BLaER1 treated with 17β-estradiol and CSF1 and Interleukin-3, amounts not matched to agents 10 nM and 100 nM (cell line): ENCODE results near the gene TPM1.

Source experiments
- H3K27ac ChIP-seq, 11 experiments: shearing (Covaris generic); formaldehyde crosslinking; 2 replicates each; pipeline ENCODE4 v1.8.1; 2022
- H3K27me3 ChIP-seq, 11 experiments: shearing (Covaris generic); formaldehyde crosslinking; 2 replicates each; pipeline ENCODE4 v1.8.1; 2022
- H3K36me3 ChIP-seq, 11 experiments: shearing (Covaris generic); formaldehyde crosslinking; 2 replicates each; pipeline ENCODE4 v1.8.1; 2022
- H3K4me1 ChIP-seq, 10 experiments: shearing (Covaris generic); formaldehyde crosslinking; 2 replicates each; pipeline ENCODE4 v1.8.1; 2022
- H3K4me2 ChIP-seq, 11 experiments: shearing (Covaris generic); formaldehyde crosslinking; 2 replicates each; pipeline ENCODE4 v1.8.1; 2022
- H3K4me3 ChIP-seq, 10 experiments: shearing (Covaris generic); formaldehyde crosslinking; 2 replicates each; pipeline ENCODE4 v1.8.1; 2022
- H3K9ac ChIP-seq, 11 experiments: shearing (Covaris generic); formaldehyde crosslinking; 2 replicates each; pipeline ENCODE4 v1.8.1; 2022
- H3K9me3 ChIP-seq, 11 experiments: shearing (Covaris generic); formaldehyde crosslinking; replicated peaks in 1 of 11; 2 replicates each; pipeline ENCODE4 v1.8.1; 2022
- H4K20me1 ChIP-seq, 11 experiments: shearing (Covaris generic); formaldehyde crosslinking; 2 replicates each; pipeline ENCODE4 v1.8.1; 2022
- Cebpa-rat ChIP-seq, 11 experiments: shearing (Covaris generic); IDR thresholded peaks; 2 replicates each; pipeline ENCODE4 v1.8.1; 2022

TPM1 gene

DNA sequence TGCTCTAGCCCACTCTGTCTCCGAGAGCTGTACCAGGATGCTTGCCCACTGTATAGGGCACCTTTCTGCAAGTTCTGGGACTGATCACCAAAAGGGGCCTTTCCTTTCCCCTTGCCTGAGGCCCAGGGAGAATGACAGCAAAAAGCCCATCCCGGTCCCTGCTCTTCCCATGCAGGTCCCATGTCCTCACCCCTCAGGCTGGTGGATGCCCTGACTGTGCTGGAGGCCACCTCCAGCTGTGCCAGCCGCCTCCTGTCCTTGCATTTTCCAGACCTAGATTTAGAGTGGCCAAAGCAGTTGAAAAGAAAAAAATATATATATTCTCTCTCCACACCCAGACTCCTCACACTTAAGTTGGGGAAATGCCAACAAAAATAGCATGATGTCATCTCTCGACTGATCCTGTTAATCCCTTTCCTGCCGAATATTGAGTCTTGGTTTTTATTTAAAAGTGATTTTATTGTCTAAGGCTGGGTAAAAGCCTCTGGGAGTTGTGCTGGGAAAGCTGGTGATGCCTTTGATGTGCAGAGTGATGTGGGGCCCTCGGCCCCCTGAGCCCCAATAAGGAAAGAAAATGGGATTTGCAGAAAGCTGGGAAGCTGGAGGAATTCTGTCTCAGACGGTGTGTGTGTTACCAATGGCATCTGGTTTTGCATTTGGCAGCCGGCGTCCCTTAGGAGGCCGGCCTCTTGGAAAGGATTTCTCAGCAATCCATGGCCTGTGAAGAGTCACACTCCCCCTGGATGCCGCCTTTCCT is 29.3 kb upstream of the TPM1 start:
- no peak for TF ChIP-seq Cebpa-rat (IDR thresholded peaks at IDR 0.05)
- Histone ChIP-seq H3K36me3 (no peaks in the 10 kb centered on the region), H3K27ac (no peak overlapping the region), H3K4me3 (no peak overlapping the region), H3K9me3 (no peaks in the 10 kb centered on the region), H3K4me1 (peaks cover 0 to 22% (median 0%) of the 10 kb centered on the region in 10 experiments; a peak in 7 of 20 replicates), H3K4me2 (no peak overlapping the region), H4K20me1 (no peaks in the 10 kb centered on the region), H3K27me3 (no peaks in the 10 kb centered on the region), H3K9ac (no peak overlapping the region)

DNA sequence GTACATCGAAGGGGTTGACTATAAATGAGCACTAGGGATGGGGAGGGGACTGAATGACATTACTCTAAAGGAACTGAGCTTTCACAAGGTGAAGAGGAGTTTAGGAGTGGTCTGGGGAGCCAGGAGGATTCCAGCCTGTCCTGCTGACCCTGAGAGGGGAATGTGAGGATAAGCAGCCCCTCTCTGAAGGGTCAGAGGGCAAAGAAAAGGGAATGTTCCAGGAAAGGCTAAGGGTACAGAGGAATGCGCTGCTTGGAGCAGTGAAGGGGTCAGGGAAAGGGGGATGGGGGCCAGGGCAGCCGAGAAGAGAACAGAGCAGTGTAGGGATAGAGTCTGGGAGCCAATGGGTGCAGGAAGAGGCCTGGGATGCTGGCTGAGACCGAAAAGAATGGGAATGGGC is 28.0 kb upstream of the TPM1 start:
- H3K4me1 ChIP-seq, result peaks cover 0 to 27% (median 4%) of the 10 kb centered on the region in 10 experiments; a peak in 9 of 20 replicates

DNA sequence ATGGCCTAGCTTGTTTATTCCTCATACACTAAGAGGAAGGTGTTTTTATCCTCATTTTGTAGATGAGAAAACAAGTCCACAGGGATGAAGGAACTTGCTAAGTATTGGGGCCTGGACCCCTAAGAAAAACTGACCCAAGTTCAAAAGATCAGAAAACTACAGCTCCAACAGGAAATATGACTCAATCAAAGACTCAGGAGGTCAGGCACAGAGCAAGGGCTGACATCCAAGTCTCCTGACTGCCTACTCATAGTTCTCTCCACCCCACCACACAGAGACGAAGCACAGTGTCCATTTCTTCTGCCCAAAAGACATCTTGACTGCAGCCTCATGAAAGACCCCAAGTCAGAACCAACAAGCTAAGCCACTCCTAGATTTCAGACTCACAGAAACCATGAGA is 26.9 kb upstream of the TPM1 start:
- H3K9me3 ChIP-seq, result no peaks in the 10 kb centered on the region
- no peak overlapping the region for H3K9ac ChIP-seq
- H3K4me1 ChIP-seq, result peaks cover 0 to 27% (median 4%) of the 10 kb centered on the region in 10 experiments; a peak in 9 of 20 replicates
- TF ChIP-seq Cebpa-rat (IDR thresholded peaks at IDR 0.05), result no peak
- H3K4me2 ChIP-seq, result peak overlapping the region in 4 of 11 experiments; percentile 14 to 65 (median 50); a peak in 7 of 22 replicates
- no peaks in the 10 kb centered on the region for H3K36me3 ChIP-seq
- peak overlapping the region in 2 of 11 experiments; percentile 6 to 9; a peak in 2 of 22 replicates for H3K27ac ChIP-seq
- no peak overlapping the region for H3K4me3 ChIP-seq
- H4K20me1 ChIP-seq, result no peaks in the 10 kb centered on the region
- H3K27me3 ChIP-seq, result no peaks in the 10 kb centered on the region

More for the DNA sequence above, 28.0 kb upstream of the TPM1 start:
- peak overlapping the region in 2 of 11 experiments; percentile 59 to 65; a peak in 1 of 22 replicates for H3K4me2 ChIP-seq
- H3K4me3 ChIP-seq, result no peak overlapping the region
- no peaks in the 10 kb centered on the region for H3K36me3 ChIP-seq
- H4K20me1 ChIP-seq, result no peaks in the 10 kb centered on the region
- no peak overlapping the region for H3K9ac ChIP-seq
- H3K9me3 ChIP-seq, result no peaks in the 10 kb centered on the region
- no peak for TF ChIP-seq Cebpa-rat (IDR thresholded peaks at IDR 0.05)
- H3K27me3 ChIP-seq, result no peaks in the 10 kb centered on the region
- no peak overlapping the region; a peak in 1 of 22 replicates for H3K27ac ChIP-seq

DNA sequence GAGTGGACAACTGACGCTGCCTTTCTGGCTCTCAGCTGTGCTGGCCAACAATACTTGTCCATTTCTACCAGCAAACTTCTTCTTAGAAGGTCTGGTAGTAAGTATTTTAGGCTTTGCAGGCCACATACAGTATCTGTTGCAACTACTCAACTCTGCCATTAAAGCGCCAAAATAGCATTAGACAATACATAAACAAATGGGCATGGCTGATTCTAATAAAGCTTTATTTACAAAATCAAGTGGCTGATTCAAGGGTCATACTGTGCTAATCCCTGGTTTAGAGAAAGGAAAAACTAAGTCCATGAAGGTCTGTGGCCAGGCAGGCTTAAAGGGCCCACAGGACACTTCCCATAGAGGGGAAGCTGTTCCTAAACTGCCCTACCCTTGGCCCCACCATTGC is 26.3 kb upstream of the TPM1 start:
- Histone ChIP-seq H3K4me2 (peak overlapping the region in 3 of 11 experiments; percentile 41 to 65 (median 59); a peak in 6 of 22 replicates), H3K27ac (peak overlapping the region in 1 of 11 experiments; percentile 6; a peak in 2 of 22 replicates), H3K36me3 (no peaks in the 10 kb centered on the region), H3K4me3 (no peak overlapping the region), H3K9me3 (no peaks in the 10 kb centered on the region), H3K27me3 (no peaks in the 10 kb centered on the region), H3K9ac (no peak overlapping the region), H3K4me1 (peaks cover 0 to 27% (median 4%) of the 10 kb centered on the region in 10 experiments; a peak in 9 of 20 replicates), H4K20me1 (no peaks in the 10 kb centered on the region)
- TF ChIP-seq Cebpa-rat (IDR thresholded peaks at IDR 0.05), result no peak

DNA sequence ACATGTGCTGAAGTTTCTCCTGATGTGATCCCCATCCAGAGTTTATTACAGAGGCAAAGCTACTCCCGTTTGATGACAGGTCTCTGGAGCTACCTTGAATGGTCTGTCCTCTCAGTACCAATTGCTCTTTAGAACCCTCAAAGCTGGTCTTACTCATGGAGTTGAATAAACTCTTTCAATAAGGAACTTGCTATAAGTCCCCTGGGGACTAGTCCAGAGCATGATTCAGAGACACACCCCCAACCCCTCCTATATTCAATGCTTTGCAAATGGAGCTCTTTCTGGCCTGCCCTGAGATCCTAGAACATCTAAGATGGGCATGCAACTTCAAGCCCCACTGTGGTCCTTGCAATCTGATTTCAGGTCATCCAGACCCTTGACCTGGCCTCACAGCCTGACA is 23.9 kb upstream of the TPM1 start:
- H4K20me1 ChIP-seq, result no peaks in the 10 kb centered on the region
- no peak overlapping the region for H3K4me3 ChIP-seq
- H3K27ac ChIP-seq, result no peak overlapping the region
- H3K4me1 ChIP-seq, result peaks cover 0 to 27% (median 4%) of the 10 kb centered on the region in 10 experiments; a peak in 9 of 20 replicates
- H3K9ac ChIP-seq, result no peak overlapping the region
- H3K36me3 ChIP-seq, result no peaks in the 10 kb centered on the region
- no peak for TF ChIP-seq Cebpa-rat (IDR thresholded peaks at IDR 0.05)
- H3K9me3 ChIP-seq, result no peaks in the 10 kb centered on the region
- peak overlapping the region in 4 of 11 experiments; percentile 10 to 43 (median 30); a peak in 4 of 22 replicates for H3K4me2 ChIP-seq
- no peaks in the 10 kb centered on the region for H3K27me3 ChIP-seq

DNA sequence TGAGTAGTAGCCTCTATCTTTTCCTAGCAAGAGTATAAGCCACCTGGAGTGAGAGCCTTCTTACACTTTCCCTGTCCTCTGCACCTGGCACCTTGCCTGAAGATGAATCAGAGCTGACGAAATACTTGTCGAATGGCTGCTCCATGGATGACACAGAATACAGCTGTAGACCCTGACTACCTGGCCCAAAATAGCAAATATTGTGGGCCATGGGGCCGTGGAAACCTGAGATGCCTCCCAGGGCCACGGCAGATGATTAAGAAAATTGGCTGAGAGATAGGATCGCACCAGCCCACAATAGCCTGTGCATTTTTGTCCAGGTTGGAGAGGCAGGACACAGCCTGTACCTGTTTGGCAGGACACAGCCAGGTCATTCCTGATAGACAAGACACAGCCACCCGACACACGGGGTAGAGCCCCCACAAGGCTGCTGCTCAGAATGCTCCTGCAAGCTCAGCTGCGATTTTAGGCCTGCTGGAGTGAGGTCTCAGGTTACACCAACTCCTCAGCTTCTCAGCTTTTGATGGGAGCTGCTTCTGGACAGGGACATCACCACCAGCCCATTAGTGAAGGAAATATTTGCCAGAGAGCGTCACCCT is 22.9 kb upstream of the TPM1 start:
- Histone ChIP-seq H3K27me3 (no peaks in the 10 kb centered on the region), H4K20me1 (no peaks in the 10 kb centered on the region), H3K36me3 (no peaks in the 10 kb centered on the region), H3K9ac (no peak overlapping the region), H3K4me1 (peaks cover 0 to 27% (median 4%) of the 10 kb centered on the region in 10 experiments; a peak in 9 of 20 replicates), H3K4me2 (no peak overlapping the region; a peak in 1 of 22 replicates), H3K4me3 (no peak overlapping the region), H3K9me3 (no peaks in the 10 kb centered on the region), H3K27ac (no peak overlapping the region)
- TF ChIP-seq Cebpa-rat (IDR thresholded peaks at IDR 0.05), result no peak

DNA sequence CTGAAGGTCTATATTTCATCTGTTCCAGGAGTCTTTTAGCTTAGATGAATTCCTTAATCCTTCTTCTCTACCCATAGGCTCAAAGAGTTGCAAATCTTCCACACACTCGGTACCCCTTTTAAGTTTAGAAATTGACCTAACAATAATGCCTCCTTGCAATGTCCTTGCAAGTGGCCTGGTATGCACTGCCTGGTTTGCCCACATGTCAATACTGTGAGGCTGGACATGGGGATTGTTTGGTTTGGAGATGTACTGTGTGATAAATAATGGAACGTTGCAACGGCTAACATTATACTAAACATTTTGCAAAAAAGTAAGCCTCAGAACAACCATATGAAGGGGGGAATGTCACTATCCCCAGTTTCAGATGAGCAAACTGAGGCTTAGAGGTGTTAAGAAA is 22.4 kb upstream of the TPM1 start:
- Histone ChIP-seq H3K27me3 (no peaks in the 10 kb centered on the region), H3K9me3 (no peaks in the 10 kb centered on the region), H3K4me2 (no peak overlapping the region), H3K27ac (no peak overlapping the region), H3K9ac (no peak overlapping the region), H3K36me3 (no peaks in the 10 kb centered on the region), H4K20me1 (no peaks in the 10 kb centered on the region), H3K4me3 (no peak overlapping the region), H3K4me1 (peaks cover 0 to 22% (median 4%) of the 10 kb centered on the region in 10 experiments; a peak in 9 of 20 replicates)
- no peak for TF ChIP-seq Cebpa-rat (IDR thresholded peaks at IDR 0.05)

DNA sequence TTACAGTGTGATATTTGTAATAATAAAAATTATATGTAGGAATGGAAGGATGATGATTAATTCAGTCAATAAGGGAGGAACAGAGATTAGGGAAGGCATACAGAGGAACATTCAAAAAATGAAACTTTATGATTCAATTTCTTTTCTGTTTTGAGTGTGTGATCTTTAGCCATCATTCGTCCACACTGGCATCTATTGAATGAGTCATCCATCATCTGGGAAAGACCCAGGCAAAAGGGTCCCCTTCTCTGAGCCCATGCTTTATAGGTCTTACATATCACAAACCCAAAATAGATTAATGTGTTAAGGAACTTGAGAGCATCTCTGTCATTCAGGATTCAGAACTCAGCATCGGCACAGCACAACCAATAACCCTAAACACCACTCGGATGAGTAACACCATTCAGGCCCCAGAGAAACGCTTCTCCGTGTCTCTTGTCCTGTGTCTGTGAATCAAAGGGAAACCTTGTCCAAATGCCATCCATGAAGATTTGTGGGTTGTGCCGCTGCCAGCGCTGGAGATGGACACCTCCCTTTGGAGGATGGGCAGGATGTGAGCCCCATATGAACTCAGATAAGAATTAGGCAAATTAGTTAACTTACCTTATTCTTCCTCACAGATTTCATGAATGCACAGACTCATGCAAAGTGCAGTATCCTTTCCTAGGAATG is 21.7 kb upstream of the TPM1 start:
- no peaks in the 10 kb centered on the region for H3K36me3 ChIP-seq
- no peak overlapping the region for H3K4me2 ChIP-seq
- no peaks in the 10 kb centered on the region for H3K27me3 ChIP-seq
- no peak overlapping the region for H3K9ac ChIP-seq
- no peak overlapping the region for H3K27ac ChIP-seq
- no peaks in the 10 kb centered on the region for H3K9me3 ChIP-seq
- H3K4me1 ChIP-seq, result peaks cover 0 to 15% (median 4%) of the 10 kb centered on the region in 10 experiments; a peak in 9 of 20 replicates
- no peak overlapping the region for H3K4me3 ChIP-seq
- no peak for TF ChIP-seq Cebpa-rat (IDR thresholded peaks at IDR 0.05)
- H4K20me1 ChIP-seq, result no peaks in the 10 kb centered on the region

DNA sequence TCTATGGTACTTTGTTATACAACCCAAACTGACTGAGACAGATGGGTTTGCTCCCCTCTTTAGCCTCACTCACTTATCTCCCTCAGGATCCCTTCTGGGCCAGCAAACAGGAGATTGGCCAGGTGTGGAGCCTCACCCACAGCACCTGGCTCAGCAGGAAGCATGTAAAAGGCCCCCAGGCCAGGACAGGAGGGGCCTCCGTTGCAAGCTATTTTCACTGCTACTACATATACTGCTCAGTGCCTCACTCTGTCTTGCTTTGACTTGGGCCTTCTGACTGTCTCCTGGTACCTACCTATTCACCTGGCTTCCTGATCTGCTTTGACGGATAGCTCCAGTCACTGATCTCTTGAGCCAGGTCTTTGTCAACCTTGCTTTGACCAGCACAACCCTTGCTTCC is 20.4 kb upstream of the TPM1 start:
- no peak overlapping the region for H3K27ac ChIP-seq
- no peaks in the 10 kb centered on the region for H3K9me3 ChIP-seq
- no peak for TF ChIP-seq Cebpa-rat (IDR thresholded peaks at IDR 0.05)

More for the DNA sequence above, 20.4 kb upstream of the TPM1 start:
- Histone ChIP-seq H3K4me1 (peaks cover 0 to 9% (median 3%) of the 10 kb centered on the region in 10 experiments; a peak in 6 of 20 replicates), H3K4me3 (no peak overlapping the region), H3K27me3 (no peaks in the 10 kb centered on the region), H4K20me1 (no peaks in the 10 kb centered on the region), H3K36me3 (no peaks in the 10 kb centered on the region), H3K9ac (no peak overlapping the region), H3K4me2 (no peak overlapping the region)
